CD4-positive, CD25-positive, alpha-beta regulatory T cell (primary cell): ENCODE data around the gene CD4. TPM values are rescaled to one million over a fixed set of nuclear protein-coding genes. Genes with fewer than 3 reads are reported as not detected.
A peak's percentile ranks its signal among the peaks of the same experiment; 100 is the strongest.

Source experiments
- ATAC-seq, 2 donors: fragments of 150-1000 bp; cut with Tn5 transposase; one replicate each; pipeline ENCODE4 v1.10.0; 2021; ENCODE audit warnings: low read depth in 2 of 2, moderate number of reproducible peaks in 2 of 2, moderate library complexity in 1 of 2
- DNase-seq, 3 donors: peaks; one replicate each; pipeline versions ENCODE4 v3.0.0 to v3.0.0-alpha.2; 2012 to 2022; ENCODE audit warnings: mixed read lengths in 1 of 3
- H3K27ac ChIP-seq: one replicate; pipeline ENCODE4 v1.7.0; 2013; ENCODE audit warnings: mild to moderate bottlenecking, low read length; ENCODE audit not compliant: insufficient read depth, poor library complexity, severe bottlenecking
- H3K27me3 ChIP-seq: one replicate; pipeline ENCODE4 v1.7.0; 2013; ENCODE audit warnings: low read length; ENCODE audit not compliant: control insufficient read depth, insufficient read depth
- H3K36me3 ChIP-seq: one replicate; pipeline ENCODE4 v1.7.0; 2013; ENCODE audit warnings: mild to moderate bottlenecking, low read length, moderate library complexity; ENCODE audit not compliant: control insufficient read depth, insufficient read depth
- H3K4me1 ChIP-seq: 2 replicates; pipeline ENCODE4 v1.7.0; 2013; ENCODE audit warnings: mild to moderate bottlenecking, low read length; ENCODE audit not compliant: insufficient read depth, control insufficient read depth, poor library complexity, severe bottlenecking
- H3K4me3 ChIP-seq: one replicate; pipeline ENCODE4 v1.7.0; 2013; ENCODE audit warnings: low read depth, mild to moderate bottlenecking, low read length, moderate library complexity
- H3K9me3 ChIP-seq, 2 experiments: 1 replicate in 1 of 2; 2 replicates in 1 of 2; pipeline ENCODE4 v1.7.0; 2013; ENCODE audit warnings: low read length in 2 of 2, mild to moderate bottlenecking in 1 of 2, moderate library complexity in 1 of 2; ENCODE audit not compliant: control insufficient read depth in 2 of 2
- H3K27ac Mint-ChIP-seq, 3 donors: one replicate each; pipeline ENCODE4 v1.8.0; 2020 to 2022; ENCODE audit warnings: mild to moderate bottlenecking in 3 of 3, mixed read lengths in 3 of 3, moderate library complexity in 2 of 3
- H3K27me3 Mint-ChIP-seq: one replicate; pipeline ENCODE4 v1.8.0; 2022; ENCODE audit warnings: mild to moderate bottlenecking, mixed read lengths
- H3K36me3 Mint-ChIP-seq: one replicate; pipeline ENCODE4 v1.8.0; 2020; ENCODE audit warnings: mixed read lengths
- H3K4me1 Mint-ChIP-seq, 4 donors: one replicate each; pipeline ENCODE4 v1.8.0; 2020 to 2022; ENCODE audit warnings: mixed read lengths in 4 of 4, mild to moderate bottlenecking in 1 of 4
- H3K4me3 Mint-ChIP-seq, 4 donors: one replicate each; pipeline ENCODE4 v1.8.0; 2020 to 2022; ENCODE audit warnings: mild to moderate bottlenecking in 4 of 4, mixed read lengths in 4 of 4, moderate library complexity in 3 of 4
- H3K9me3 Mint-ChIP-seq, 7 donors: one replicate each; pipeline ENCODE4 v1.8.0; 2020 to 2022; ENCODE audit warnings: mixed read lengths in 7 of 7, mild to moderate bottlenecking in 3 of 7, moderate library complexity in 2 of 7
- polyA plus RNA-seq, 4 donors: library from polyadenylated mRNA; unstranded; fragments of 300-500 nt; fragmentation: Illumina TruSeq; gene quantifications; one replicate each; pipeline ENCODE4 v1.2.3, GENCODE V29; 2021
- total RNA-seq: library from RNA; stranded (reverse); gene quantifications from one replicate; pipeline ENCODE4 v1.2.3, GENCODE V29; 2022

Gene CD4
- total and polyA plus RNA-seq, 5 donors from 2014 or later: 224 to 330 (median 321) TPM

- Mint-ChIP-seq H3K4me3 (peak overlapping the region; percentile 97 to 99 (median 98)), H3K27me3 (no peaks in the 10 kb centered on the region)
These were observed 2.7 kb downstream of the CD4 start for GRCh38 chr12:6791931-6792520.

GRCh38 chr12:6792522-6793201, 3.3 kb downstream of the CD4 start:
- no peaks in the 10 kb centered on the region for H3K9me3 ChIP-seq
- peak overlapping the region; percentile 96 for H3K4me3 ChIP-seq
- Mint-ChIP-seq H3K4me3 (peak overlapping the region; percentile 97 to 99 (median 98)), H3K36me3 (peaks cover 29% of the 10 kb centered on the region), H3K9me3 (no peaks in the 10 kb centered on the region), H3K27ac (peak overlapping the region; percentile 96 to 100 (median 99)), H3K4me1 (peaks cover 18 to 77% (median 56%) of the 10 kb centered on the region in 4 donors), H3K27me3 (no peaks in the 10 kb centered on the region)
- ATAC-seq (peak; percentile 56 to 58), DNase-seq (peak in 2 of 3 donors; percentile 51 to 74)
- H3K27me3 ChIP-seq: no peaks in the 10 kb centered on the region
- H3K4me1 ChIP-seq: peaks cover 54% of the 10 kb centered on the region
- H3K36me3 ChIP-seq: peaks cover 30% of the 10 kb centered on the region
- H3K27ac ChIP-seq: peak overlapping the region; percentile 84

More at GRCh38 chr12:6791931-6792520, 2.7 kb downstream of the CD4 start:
- Mint-ChIP-seq H3K4me1 (peaks cover 19 to 77% (median 54%) of the 10 kb centered on the region in 4 donors), H3K36me3 (peaks cover 23% of the 10 kb centered on the region), H3K27ac (peak overlapping the region; percentile 96 to 100 (median 99)), H3K9me3 (no peaks in the 10 kb centered on the region)
- no peak for ATAC-seq
- no peaks in the 10 kb centered on the region for H3K9me3 ChIP-seq
- peaks cover 27% of the 10 kb centered on the region for H3K36me3 ChIP-seq
- peak overlapping the region; percentile 84 for H3K27ac ChIP-seq
- peaks cover 61% of the 10 kb centered on the region for H3K4me1 ChIP-seq
- no peak for DNase-seq
- H3K4me3 ChIP-seq: peak overlapping the region; percentile 96
- H3K27me3 ChIP-seq: no peaks in the 10 kb centered on the region

GRCh38 chr12:6795088-6795487, 5.8 kb downstream of the CD4 start:
- Mint-ChIP-seq H3K27me3 (no peaks in the 10 kb centered on the region), H3K36me3 (peaks cover 48% of the 10 kb centered on the region), H3K4me3 (peak overlapping the region in 3 of 4 donors; percentile 4 to 74 (median 55)), H3K27ac (peak overlapping the region; percentile 74 to 85 (median 75)), H3K9me3 (no peaks in the 10 kb centered on the region), H3K4me1 (peaks cover 20 to 83% (median 55%) of the 10 kb centered on the region in 4 donors)
- Histone ChIP-seq H3K27me3 (no peaks in the 10 kb centered on the region), H3K36me3 (peaks cover 46% of the 10 kb centered on the region), H3K4me1 (peaks cover 39% of the 10 kb centered on the region), H3K9me3 (no peaks in the 10 kb centered on the region), H3K27ac (no peak overlapping the region), H3K4me3 (no peak overlapping the region)
- ATAC-seq (no peak), DNase-seq (no peak)

GRCh38 chr12:6796576-6796975, 7.2 kb downstream of the CD4 start:
- peak overlapping the region in 2 of 4 donors; percentile 18 to 58 for H3K4me3 Mint-ChIP-seq
- no peak overlapping the region for H3K4me3 ChIP-seq
- peaks cover 46% of the 10 kb centered on the region for H3K36me3 Mint-ChIP-seq
- H3K27ac ChIP-seq: no peak overlapping the region
- H3K4me1 ChIP-seq: peaks cover 26% of the 10 kb centered on the region
- DNase-seq (no peak), ATAC-seq (no peak)
- H3K9me3 Mint-ChIP-seq: no peaks in the 10 kb centered on the region
- peaks cover 20 to 79% (median 55%) of the 10 kb centered on the region in 4 donors for H3K4me1 Mint-ChIP-seq
- peaks cover 56% of the 10 kb centered on the region for H3K36me3 ChIP-seq
- no peaks in the 10 kb centered on the region for H3K9me3 ChIP-seq
- H3K27ac Mint-ChIP-seq: peak overlapping the region; percentile 73 to 84 (median 79)
- no peaks in the 10 kb centered on the region for H3K27me3 ChIP-seq
- no peaks in the 10 kb centered on the region for H3K27me3 Mint-ChIP-seq

- Mint-ChIP-seq H3K36me3 (peaks cover 54% of the 10 kb centered on the region), H3K9me3 (no peaks in the 10 kb centered on the region), H3K4me3 (peak overlapping the region in 1 of 4 donors; percentile 24), H3K4me1 (peaks cover 16 to 57% (median 39%) of the 10 kb centered on the region in 4 donors), H3K27ac (peak overlapping the region in 2 of 3 donors; percentile 48 to 74), H3K27me3 (no peaks in the 10 kb centered on the region)
- H3K27me3 ChIP-seq: no peaks in the 10 kb centered on the region
- no peak for DNase-seq
- H3K4me1 ChIP-seq: peaks cover 9% of the 10 kb centered on the region
- peaks cover 76% of the 10 kb centered on the region for H3K36me3 ChIP-seq
- no peak for ATAC-seq
- H3K9me3 ChIP-seq: no peaks in the 10 kb centered on the region
- H3K27ac ChIP-seq: no peak overlapping the region
- no peak overlapping the region for H3K4me3 ChIP-seq
These were observed 9.8 kb downstream of the CD4 start for GRCh38 chr12:6799147-6799546.

GRCh38 chr12:6807170-6807569, 17.8 kb downstream of the CD4 start:
- Histone ChIP-seq H3K27me3 (no peaks in the 10 kb centered on the region), H3K9me3 (no peaks in the 10 kb centered on the region), H3K36me3 (peaks cover 48% of the 10 kb centered on the region), H3K4me3 (no peak overlapping the region), H3K27ac (no peak overlapping the region), H3K4me1 (no peaks in the 10 kb centered on the region)
- Mint-ChIP-seq H3K36me3 (peaks cover 34% of the 10 kb centered on the region), H3K4me3 (no peak overlapping the region), H3K27me3 (no peaks in the 10 kb centered on the region), H3K9me3 (no peaks in the 10 kb centered on the region), H3K4me1 (peaks cover 11 to 26% (median 20%) of the 10 kb centered on the region in 4 donors), H3K27ac (no peak overlapping the region)
- DNase-seq (no peak), ATAC-seq (no peak)

GRCh38 chr12:6809056-6809455, 19.7 kb downstream of the CD4 start:
- no peak for DNase-seq
- H3K4me1 ChIP-seq: no peaks in the 10 kb centered on the region
- Mint-ChIP-seq H3K36me3 (peaks cover 34% of the 10 kb centered on the region), H3K27ac (peak overlapping the region in 2 of 3 donors; percentile 62 to 81), H3K4me3 (no peak overlapping the region), H3K9me3 (no peaks in the 10 kb centered on the region), H3K27me3 (no peaks in the 10 kb centered on the region), H3K4me1 (peaks cover 11 to 24% (median 19%) of the 10 kb centered on the region in 4 donors)
- peaks cover 38% of the 10 kb centered on the region for H3K36me3 ChIP-seq
- no peaks in the 10 kb centered on the region for H3K9me3 ChIP-seq
- no peaks in the 10 kb centered on the region for H3K27me3 ChIP-seq
- no peak for ATAC-seq
- H3K27ac ChIP-seq: no peak overlapping the region
- H3K4me3 ChIP-seq: no peak overlapping the region
